Anterior cingulate cortex (tissue), 58 donors: ENCODE measurements around the gene STAT5A.
A peak's percentile ranks its signal among the peaks of the same experiment; 100 is the strongest.

Experiments used
- DNase-seq, 58 donors: peaks; one replicate each; lab custom pipeline; 2025; lab: John Stamatoyannopoulos, UW

Gene STAT5A

DNA sequence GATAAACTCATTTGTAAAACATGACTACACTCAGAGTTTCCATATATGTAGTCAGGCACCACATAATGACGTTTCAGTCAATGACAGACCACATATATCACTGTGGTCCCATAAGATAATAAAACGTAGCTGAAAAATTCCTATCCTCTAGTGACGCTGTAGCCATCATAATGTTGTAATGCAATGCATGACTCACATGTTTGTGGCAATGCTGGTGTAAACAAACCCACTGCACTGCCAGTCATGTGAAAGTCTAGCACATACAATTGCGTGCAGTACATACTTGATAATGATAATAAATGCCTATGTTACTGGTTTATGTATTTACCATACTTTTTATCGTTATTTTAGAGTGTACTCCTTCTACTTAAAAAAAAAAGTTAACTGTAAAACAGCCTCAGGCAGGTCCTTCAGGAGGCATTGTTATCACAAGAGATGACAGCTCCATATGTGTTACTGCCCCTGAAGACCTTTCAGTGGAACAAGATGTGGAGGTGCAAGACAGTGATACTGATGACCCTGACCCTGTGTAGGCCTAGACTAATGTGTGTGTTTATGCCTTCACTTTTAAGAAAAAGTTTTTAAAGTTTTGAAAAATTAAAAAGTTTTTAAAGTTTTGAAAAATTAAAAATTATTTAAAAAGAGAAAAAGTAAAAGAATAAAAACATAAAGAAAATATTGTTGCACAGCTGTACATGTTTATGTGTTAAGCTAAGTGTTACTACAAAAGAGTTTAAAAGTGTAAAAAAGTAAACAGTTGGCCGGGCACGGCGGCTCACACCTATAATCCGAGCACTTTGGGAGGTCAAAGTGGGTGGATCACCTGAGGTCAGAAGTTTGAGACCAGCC lies 21.2 kb upstream of the STAT5A start:
- DNase-seq, result no peak

DNA sequence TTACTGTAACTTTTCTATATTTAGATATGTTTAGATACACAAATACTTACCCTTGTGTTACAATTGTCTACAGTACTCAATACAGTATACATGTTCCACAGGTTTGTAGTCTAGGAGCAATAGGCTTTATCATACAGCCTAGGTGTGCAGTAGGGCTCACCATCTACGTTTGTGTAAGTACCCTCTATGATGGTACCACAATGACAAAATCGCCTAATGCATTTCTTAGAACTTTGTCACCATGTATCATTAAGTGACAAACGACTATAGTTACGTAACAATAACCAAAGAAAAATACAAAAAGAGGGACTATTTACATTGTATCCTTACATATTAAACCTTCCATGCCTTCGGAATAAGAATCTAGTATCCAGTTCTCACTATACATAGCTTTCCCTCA lies 20.1 kb upstream of the STAT5A start:
- no peak for DNase-seq

DNA sequence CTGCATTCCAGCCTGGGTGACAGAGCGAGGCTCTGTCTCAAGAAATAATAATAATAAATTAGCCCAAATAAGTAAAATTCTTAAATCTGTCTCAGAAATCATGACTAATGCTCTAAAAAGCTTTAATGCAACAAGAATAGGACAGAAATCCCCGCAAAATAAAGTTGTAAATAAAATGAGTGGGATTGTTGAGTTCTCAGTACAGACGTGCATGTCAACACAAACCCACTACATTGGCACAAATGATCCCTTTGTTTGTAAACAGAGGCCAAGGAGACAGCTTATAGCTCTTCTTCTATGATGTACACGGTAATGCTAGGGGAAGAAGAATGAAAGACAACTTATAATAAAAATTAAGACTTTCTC lies 18.1 kb upstream of the STAT5A start:
- DNase-seq, result no peak

DNA sequence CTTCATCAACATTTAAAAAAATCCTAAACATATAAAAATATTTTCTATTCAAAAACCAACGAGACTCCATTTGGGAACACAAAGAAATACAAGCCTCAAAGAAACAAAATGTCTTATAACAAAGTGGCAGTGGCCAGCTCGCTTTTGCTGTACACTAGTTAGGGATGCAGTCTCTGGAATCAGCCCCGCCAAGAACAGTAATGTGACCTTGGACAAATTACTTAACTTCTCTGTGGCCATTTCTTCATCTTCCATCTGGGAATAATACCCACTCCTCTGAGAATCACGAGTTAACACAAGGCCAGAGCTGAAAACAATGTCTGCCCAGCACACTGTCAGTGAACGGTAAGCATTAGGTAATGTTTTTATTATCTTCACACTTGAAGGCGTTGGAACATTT lies 17.7 kb upstream of the STAT5A start:
- no peak for DNase-seq

DNA sequence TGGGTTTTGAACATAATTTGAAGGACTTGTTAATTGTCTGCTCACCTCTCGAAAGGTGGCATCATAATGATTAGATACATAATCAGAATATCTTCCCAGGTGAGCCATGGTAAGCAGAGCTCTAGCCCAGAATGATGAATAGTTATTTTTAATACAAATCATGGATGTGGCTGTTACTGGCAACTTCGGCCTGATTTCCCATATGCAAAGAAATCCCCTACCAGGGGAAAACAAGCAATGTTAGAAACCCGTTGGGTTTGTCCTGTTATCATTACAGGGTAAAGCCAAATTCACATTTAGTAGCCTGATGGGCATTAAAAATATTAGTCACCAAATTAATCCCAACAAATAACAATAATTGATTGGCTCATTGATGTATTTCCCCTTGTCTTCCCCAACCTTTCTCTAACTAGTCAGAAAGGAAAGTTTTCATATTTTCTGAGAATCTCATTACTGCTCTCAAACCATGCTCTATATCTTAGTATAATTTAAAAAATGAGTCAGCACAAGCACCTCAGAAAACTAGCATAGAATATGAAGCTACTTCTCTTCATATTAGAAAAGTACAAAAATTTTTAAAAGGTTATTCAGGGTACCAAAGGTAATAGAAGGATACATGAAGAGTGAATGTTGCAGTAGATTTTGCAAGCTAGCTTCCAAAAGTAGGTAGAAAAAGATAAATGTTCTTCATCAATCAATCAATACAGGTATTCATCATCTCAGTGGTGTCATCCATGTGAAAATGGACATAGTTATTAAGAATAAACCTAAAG lies 17.1 kb upstream of the STAT5A start:
- DNase-seq, result no peak

DNA sequence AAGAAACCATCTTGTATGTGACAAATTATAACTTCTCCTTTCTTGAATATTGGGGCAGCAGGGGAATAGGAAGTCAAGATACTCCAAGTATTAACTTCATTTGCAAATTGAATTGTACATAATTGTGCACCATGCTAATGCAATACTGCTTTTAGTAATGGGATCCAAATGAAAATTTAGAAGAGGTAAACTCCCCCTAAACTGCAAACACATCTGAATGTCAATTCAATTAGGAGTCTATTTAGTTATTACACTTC lies 16.6 kb upstream of the STAT5A start:
- DNase-seq, result no peak

DNA sequence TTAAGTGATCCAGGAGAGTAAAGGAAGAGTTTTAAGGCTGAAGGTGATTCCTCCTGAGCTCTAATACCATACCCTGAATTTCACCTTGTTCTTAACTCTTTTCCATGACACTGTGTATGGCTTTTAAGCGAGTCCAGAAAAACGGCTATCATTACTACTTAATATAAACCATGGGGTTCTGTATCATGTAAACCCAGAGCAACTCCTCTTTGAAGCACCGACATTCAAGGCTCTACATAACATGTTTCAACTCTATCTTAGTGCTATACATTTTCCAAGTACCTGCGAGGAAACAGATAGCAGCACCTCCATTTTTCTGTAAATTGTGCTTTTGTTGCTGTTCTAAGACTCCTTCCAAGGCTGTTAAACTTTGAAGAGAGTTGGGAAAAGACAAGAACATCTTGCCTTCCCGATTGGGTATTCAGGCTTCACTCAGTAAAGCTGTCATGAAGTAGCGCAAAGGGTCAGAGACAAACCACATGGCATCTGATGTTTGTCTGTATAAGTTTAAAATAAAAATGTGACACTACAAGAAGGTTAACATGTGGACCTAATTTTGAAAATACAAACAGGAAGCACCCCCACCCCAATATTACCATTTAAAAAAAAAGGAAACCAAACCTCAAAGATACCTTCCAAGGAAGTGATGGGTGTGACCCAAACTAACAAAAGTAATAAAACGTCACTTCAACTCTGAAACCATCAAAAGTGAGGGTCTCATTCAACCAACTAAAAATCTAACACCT lies 16.0 kb upstream of the STAT5A start:
- no peak for DNase-seq

DNA sequence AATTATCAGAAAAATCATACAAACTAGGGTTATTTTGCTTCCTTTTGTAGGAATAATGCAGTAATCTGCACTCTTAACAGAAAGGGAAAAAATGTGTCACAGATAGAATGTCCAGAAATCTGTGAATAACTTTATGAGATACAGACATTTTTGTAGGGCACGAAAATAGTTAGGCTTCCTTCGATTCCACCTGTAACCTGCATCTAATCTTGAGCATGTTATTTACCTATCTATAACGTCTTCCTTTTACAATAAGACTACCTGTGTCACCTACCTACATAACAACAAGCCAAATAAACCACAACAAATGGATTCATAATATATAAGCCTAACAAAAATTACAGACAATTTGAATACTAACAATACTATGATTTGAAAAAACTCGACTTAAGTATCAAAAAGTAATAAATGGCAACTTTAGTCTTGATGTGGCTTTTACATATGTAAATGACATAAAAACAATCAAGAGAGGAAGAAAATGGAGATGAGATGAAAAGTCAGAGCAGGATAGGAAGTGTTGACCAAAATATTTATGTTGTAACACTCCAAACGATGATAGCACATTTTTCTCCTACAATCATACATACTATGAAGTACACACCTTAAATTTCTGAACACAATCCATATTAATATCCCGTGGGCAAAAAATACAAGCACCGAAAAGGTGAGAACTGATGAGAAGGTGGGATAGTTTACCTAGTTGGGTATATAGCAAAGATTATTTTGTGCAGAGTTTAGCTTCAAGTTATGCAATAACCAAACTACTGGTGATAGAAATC lies 14.6 kb upstream of the STAT5A start:
- DNase-seq, result no peak

DNA sequence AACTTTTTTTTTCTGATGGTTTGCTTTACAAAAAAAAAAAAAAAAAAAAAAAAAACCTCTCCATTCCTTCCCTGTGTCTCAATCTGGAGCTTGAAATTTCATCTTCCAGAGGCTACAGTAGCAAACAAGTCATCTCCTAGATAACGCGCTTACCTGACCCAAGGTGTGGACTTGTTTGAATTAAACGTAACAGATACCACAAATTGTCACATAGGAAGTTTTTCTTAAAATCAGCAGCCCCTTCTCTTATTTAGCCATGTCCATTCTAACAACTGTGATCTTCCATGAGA lies 14.1 kb upstream of the STAT5A start:
- DNase-seq, result no peak

DNA sequence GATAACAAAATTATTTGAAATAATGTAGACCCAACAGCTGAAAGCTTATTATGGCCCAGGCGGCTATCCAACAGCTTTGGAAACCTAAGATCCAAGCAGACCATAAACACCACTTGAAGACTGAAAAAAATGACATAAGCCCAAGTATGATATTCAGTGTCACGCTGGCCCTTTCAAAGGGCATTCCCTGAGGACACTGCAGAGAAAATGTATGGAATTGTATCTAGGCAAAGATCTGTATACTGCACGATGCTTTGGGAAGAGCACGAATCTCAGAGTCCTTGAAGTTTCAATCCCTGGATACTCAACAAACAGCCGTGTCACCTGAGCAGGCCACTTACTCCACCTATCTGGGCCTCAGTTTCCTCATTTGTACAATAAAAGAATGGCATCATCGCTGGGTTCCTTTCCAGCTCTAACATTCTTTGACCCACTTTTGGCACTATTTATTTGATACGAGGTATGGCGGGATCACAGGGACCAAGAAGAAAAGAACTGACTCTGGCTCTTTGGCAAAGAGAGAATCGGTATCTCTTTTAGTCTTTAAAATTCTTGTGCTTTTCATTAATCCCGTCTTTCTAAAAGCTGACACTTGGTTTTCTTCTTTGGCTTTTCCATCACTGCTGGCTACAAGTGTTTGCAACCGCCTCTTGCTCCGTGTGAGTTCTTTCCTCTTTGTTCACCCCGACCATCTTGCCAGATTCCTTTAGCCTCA lies 13.3 kb upstream of the STAT5A start:
- peak in 1 of 58 donors; percentile 18 for DNase-seq

DNA sequence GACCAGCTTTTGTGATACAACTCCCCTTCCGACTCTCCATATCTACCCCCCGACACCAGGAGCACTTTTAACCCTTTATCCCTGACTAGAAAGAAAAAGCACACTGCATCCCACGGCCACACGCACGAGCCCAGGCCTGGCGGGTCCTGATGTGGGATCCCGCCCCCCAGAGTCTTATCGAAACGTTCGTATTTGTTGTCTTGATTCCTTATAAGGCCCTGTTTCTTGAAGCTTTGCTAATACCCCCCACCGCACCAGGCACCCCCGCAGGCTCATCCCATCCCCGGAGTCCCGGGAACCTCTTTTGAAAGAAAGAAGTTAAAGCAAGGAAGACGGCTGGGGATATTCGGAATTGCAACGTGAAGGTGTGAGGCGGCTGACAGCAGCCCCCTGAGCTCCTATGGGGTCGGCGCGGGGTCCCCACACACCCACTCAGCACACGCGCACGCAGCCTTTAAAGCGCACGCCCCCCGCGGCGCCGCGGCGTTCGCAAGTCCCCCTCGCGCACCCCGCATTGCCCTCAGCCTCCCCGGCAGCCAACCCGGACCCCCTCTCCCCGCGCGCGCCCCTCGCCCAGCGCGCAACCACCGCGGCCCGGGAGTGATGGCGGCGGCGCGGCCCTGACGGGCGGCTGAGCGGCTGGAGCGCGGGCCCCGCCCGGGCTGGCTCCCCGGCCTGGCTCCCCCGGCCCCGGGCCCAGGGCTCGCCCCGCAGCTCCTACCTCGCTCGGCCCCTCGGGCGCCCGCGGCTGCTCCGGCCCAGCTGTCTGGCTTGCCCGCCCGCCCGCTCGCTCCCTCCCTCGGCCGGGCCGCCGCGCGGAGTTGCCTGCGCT lies 12.6 kb upstream of the STAT5A start:
- peak in 8 of 58 donors; percentile 14 to 57 (median 50) for DNase-seq

DNA sequence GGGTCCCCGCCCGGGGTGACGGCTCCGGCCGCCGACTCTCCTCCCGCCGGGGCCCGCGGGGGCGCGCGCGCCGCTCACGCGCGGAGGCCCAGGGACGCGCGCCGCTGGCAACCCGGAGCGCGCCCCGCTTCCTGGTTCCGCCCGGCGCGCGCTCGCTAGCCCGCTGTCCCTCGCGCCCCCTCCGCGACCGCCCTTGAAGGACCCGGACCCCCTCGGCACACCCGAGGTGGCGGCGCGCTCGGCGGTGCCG lies 12.0 kb upstream of the STAT5A start, which contains the start of gene STAT5B:
STAT5B (minus strand) TSS at position 33 of the 250 bp plus-strand sequence. CDS start 44,264 bp downstream, outside the sequence.
- DNase-seq, result peak in 42 of 58 donors; percentile 5 to 76 (median 48)

DNA sequence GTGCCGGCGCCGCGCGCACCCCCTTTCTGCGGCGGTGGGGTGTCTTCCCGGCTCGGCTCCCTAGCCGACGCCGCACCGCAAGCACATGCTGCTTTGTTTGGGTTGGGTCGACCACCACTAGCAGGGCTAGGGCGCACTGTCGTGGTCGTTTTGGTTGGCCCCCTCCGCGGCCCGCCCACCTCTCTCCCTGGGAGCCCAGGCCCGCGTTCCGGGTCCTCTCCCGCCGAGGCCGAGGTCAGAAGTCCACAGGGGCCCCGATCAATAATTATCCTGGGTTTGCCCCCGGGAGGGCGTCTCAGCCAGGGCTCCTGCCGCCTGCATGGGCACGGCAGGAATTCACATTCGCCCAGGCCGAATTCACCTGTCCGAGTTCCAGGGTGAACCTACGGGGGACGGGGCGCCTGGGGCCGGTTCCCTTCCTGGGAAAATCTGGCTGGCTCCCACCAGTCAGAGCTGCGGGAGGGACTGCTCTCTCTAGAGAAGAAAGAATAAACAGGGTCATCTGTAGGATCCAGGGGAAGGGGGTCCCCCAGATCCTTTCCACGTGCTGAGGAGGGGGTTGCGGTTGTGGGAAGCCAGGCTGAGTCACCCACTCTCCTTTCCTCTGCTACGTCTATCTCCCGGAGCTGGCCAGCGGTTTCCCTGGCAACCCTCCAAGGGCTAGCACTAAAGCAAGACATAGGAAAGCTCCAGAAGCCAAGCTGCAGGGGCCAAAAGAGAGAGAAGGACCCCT lies 11.5 kb upstream of the STAT5A start:
- DNase-seq, result peak in 29 of 58 donors; percentile 15 to 90 (median 35)

DNA sequence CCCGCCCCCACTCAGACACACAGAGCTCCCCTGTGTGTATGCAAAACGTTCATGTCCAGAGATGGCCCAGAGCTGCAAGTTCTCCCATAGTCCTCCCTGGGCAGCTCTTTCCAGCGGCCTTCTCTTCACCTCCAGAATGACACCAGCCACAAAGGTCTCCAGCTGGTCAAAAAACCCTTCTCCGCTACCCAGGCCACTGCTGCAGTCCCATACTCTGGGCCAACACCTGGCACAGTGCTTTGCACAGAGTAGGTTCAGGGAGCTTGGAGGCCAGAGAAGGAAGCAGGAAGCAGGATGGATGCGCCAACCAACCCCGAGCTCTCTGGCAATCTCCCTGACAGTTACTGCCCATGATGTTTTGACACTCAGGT lies 11.0 kb upstream of the STAT5A start:
- no peak for DNase-seq

DNA sequence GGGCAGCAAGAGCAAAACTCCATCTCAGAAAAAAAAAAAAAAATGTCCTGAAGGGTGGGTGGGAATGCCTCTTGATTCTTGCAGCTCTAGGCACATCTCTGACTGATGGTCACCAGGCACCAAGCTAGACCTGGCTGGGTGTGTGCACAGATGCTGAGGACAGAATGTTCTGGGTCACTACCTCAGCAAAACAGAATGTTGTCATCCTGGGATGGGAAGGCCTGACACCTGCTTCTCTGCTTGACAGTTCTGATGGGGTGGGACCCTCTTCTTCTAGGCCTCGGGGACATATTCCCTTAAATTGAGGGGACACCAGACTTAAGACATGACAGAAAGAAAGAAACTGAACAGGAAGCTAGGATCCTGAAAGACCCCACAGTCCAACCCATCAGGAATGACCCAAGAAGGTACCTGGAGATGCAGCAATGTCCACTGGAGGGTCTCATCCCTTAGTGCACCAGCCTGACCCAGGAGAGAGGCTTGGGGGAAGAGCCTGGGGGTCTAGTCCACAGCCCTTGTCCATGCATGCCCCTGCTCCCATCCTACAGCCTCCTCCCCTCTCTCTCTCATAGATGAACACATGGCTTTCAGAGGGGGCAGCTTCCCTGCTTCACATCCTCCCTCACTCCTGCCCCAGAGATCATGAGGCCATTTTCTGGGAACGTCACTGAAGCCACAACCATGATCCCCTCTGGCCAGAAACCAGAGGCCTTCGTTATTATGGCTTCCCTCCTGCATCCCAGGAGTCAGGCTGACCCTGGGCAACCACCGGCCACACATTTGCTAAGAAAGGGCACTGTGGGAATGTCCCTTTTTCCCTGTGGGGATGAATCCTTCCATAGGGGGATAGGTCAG lies 8.3 kb upstream of the STAT5A start:
- no peak for DNase-seq

DNA sequence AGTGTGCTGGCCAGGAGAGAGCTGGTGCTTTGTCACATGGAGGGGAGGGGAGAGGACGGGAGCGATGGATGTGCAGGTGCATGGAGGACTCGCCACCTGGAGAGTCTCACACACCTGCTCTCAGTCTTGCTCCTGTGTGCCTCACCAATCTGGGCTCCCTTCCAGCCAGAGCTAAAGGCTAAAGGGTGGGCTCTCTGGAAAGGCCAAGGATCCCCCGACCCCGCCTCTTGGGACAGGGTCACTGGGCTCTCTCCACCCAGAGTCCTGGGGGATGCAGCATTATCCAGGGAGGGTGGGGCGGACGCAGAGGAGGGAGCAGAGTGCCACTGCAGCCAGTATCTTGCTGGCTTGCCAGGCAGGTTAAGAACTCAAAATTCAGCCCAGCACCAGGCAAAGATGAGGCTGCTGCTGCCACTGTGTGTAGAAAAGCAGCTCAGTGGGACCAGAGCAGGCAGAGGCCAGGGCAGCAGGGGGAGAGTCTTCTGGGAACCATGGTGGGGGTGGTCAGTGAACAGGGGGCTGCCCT lies 6.7 kb upstream of the STAT5A start:
- no peak for DNase-seq

DNA sequence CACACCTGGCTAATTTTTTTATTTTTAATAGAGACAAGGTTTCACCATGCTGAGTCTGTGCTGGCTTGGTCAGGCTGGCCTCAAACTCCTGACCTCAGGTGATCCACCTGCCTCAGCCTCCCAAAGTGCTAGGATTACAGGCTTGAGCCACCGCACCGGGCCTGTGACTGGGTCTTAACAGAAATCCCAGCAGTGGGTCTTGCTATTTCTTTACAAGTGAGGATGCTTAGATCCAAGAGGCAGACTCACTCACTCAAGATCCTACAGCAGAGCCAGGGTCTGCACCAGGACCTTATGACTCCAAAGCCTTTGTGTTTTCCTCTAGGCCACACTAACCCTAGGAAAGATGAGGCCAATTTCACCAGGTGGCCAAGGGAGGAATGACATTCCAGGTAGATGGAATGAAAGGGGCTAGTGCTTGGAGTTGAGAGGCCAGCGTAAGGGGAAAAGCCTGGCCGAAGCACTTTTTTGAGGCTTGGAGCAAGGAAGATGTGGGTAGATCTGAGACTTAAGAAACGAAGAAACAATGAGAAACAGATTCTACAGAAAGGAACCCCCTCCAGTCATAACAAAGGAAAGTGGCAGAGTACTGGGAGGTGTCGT lies 5.7 kb upstream of the STAT5A start:
- DNase-seq, result no peak
